Left ventricle myocardium inferior (tissue), 1 donor: Measurements from ENCODE around the gene C7orf57. TPM values are rescaled to one million over a fixed set of nuclear protein-coding genes. Genes with fewer than 3 reads are reported as not detected.

Experiments
- DNase-seq: peaks from one replicate; pipeline ENCODE4 v3.0.0-alpha.2; 2020
- H3K27ac ChIP-seq: fragments of 200-600 bp; replicated peaks from 2 replicates; pipeline ENCODE4 v1.8.0; 2021
- H3K27me3 ChIP-seq: fragments of 200-600 bp; 2 replicates; pipeline ENCODE4 v1.8.0; 2021; ENCODE audit warnings: low read depth
- H3K36me3 ChIP-seq: fragments of 200-600 bp; 2 replicates; pipeline ENCODE4 v1.8.0; 2021
- H3K4me1 ChIP-seq: fragments of 200-600 bp; 2 replicates; pipeline ENCODE4 v1.8.0; 2021
- H3K4me3 ChIP-seq: fragments of 200-600 bp; 2 replicates; pipeline ENCODE4 v1.8.0; 2021; ENCODE audit warnings: mild to moderate bottlenecking, moderate library complexity
- H3K9me3 ChIP-seq: fragments of 200-600 bp; replicated peaks from 2 replicates; pipeline ENCODE4 v1.8.0; 2021
- CTCF ChIP-seq: fragments of 200-600 bp; IDR thresholded peaks from 2 replicates; pipeline ENCODE4 v1.8.0; 2021; ENCODE audit warnings: antibody characterized with exemption, mild to moderate bottlenecking, borderline replicate concordance
- intact Hi-C: fragments of 100-400 bp; cut with micrococcal nuclease; formaldehyde crosslinking; loops from one replicate; pipeline ENCODE4 v1.11.0; 2022
- total RNA-seq: library from RNA; stranded (reverse); fragmentation: NEBNext Ultra II Directional; extraction: Animal tissue kit (Norgen Biotek cat#: 25700); gene quantifications from one replicate; pipeline ENCODE4 v1.2.1, GENCODE V29; 2021
- donor health status: DM: no; HTN: yes; CAD: no; lungs with severe emphysema.

The C7orf57 gene
- total RNA-seq, 1 donor from 2014 or later: not detected

GRCh38 chr7:48006866-48007265, 28.5 kb upstream of the C7orf57 start:
- Histone ChIP-seq H3K36me3 (no peaks in the 10 kb centered on the region), H3K4me1 (no peaks in the 10 kb centered on the region), H3K27me3 (peaks cover 17% of the 10 kb centered on the region), H3K4me3 (no peak overlapping the region), H3K9me3 (peaks cover 4% of the 10 kb centered on the region), H3K27ac (no peak overlapping the region)
- TF ChIP-seq CTCF: no peak
- intact Hi-C loops: no loop called here
- no peak for DNase-seq

GRCh38 chr7:48009257-48009656, 26.1 kb upstream of the C7orf57 start:
- TF ChIP-seq CTCF: no peak
- intact Hi-C loops: no loop called here
- H3K36me3 ChIP-seq: no peaks in the 10 kb centered on the region

GRCh38 chr7:48009954-48010353, 25.4 kb upstream of the C7orf57 start:
- Histone ChIP-seq H3K4me3 (no peak overlapping the region), H3K4me1 (no peaks in the 10 kb centered on the region), H3K9me3 (no peaks in the 10 kb centered on the region), H3K27me3 (peaks cover 17% of the 10 kb centered on the region), H3K36me3 (no peaks in the 10 kb centered on the region), H3K27ac (no peak overlapping the region)
- no peak for DNase-seq
- intact Hi-C loops: no loop called here
- no peak for TF ChIP-seq CTCF

More at GRCh38 chr7:48009257-48009656, 26.1 kb upstream of the C7orf57 start:
- DNase-seq: no peak
- Histone ChIP-seq H3K4me3 (no peak overlapping the region), H3K27ac (no peak overlapping the region), H3K4me1 (no peaks in the 10 kb centered on the region), H3K9me3 (no peaks in the 10 kb centered on the region), H3K27me3 (peaks cover 17% of the 10 kb centered on the region)

- intact Hi-C loops: no loop called here
- H3K9me3 ChIP-seq: no peaks in the 10 kb centered on the region
- H3K27me3 ChIP-seq: peaks cover 14% of the 10 kb centered on the region
- H3K4me1 ChIP-seq: no peaks in the 10 kb centered on the region
- TF ChIP-seq CTCF: no peak
- no peak for DNase-seq
- no peak overlapping the region for H3K27ac ChIP-seq
- no peak overlapping the region for H3K4me3 ChIP-seq
- H3K36me3 ChIP-seq: no peaks in the 10 kb centered on the region
Measured at GRCh38 chr7:48011323-48011722, 24.0 kb upstream of the C7orf57 start.

GRCh38 chr7:48011951-48012350, 23.4 kb upstream of the C7orf57 start:
- H3K27me3 ChIP-seq: peaks cover 8% of the 10 kb centered on the region
- no peaks in the 10 kb centered on the region for H3K36me3 ChIP-seq
- no peak overlapping the region for H3K4me3 ChIP-seq
- no peak for TF ChIP-seq CTCF
- H3K9me3 ChIP-seq: no peaks in the 10 kb centered on the region
- no peak for DNase-seq
- intact Hi-C loops: no loop called here
- no peaks in the 10 kb centered on the region for H3K4me1 ChIP-seq
- no peak overlapping the region for H3K27ac ChIP-seq

- intact Hi-C loops: no loop called here
- Histone ChIP-seq H3K9me3 (peaks cover 14% of the 10 kb centered on the region), H3K27ac (no peak overlapping the region), H3K36me3 (no peaks in the 10 kb centered on the region), H3K27me3 (no peaks in the 10 kb centered on the region), H3K4me1 (no peaks in the 10 kb centered on the region), H3K4me3 (no peak overlapping the region)
- no peak for TF ChIP-seq CTCF
- no peak for DNase-seq
Measured at GRCh38 chr7:48016641-48017040, 18.7 kb upstream of the C7orf57 start.
